Measurements from ENCODE around the gene ABHD11. TPM values are rescaled to one million over a fixed set of nuclear protein-coding genes. Genes with fewer than 3 reads are reported as not detected.

Gene ABHD11
- total RNA-seq, 4 donors from 2014 or later = 5.6 to 8.5 (median 6.6) TPM

GRCh38 chr7:73703757-73704639, 34.6 kb downstream of the ABHD11 start:
- peaks cover 0 to 22% (median 7%) of the 10 kb centered on the region in 3 donors for H3K4me1 ChIP-seq
- H3K4me3 ChIP-seq = peak overlapping the region in 1 of 2 donors; percentile 43
- WGBS, 2 donors (ENCODE audit: low coverage in 1 of 2) = 0 to 33% methylated on average over 1 to 2 of the region's 45 CpGs
- H3K27me3 ChIP-seq = no peaks in the 10 kb centered on the region
- H3K9me3 ChIP-seq = no peaks in the 10 kb centered on the region
- peaks cover 0 to 83% of the 10 kb centered on the region in 2 donors for H3K36me3 ChIP-seq
- H3K27ac ChIP-seq = no peak overlapping the region
- no peak for TF ChIP-seq POLR2A (IDR thresholded peaks at IDR 0.05)
- TF ChIP-seq POLR2AphosphoS5 (IDR thresholded peaks at IDR 0.05) = no peak
- TF ChIP-seq CTCF (IDR thresholded peaks at IDR 0.05) = no peak
- TF ChIP-seq EP300 (IDR thresholded peaks at IDR 0.05) = no peak
- peak; percentile 69 for ATAC-seq

GRCh38 chr7:73703225-73703624, 35.4 kb downstream of the ABHD11 start:
- no peak for ATAC-seq
- H3K4me1 ChIP-seq = peaks cover 0 to 22% (median 7%) of the 10 kb centered on the region in 3 donors
- WGBS, 2 donors (ENCODE audit: low coverage in 1 of 2) = 65 to 80% methylated on average over 2 to 5 of the region's 13 CpGs
- no peaks in the 10 kb centered on the region for H3K27me3 ChIP-seq
- peak overlapping the region in 1 of 2 donors; percentile 43 for H3K4me3 ChIP-seq
- H3K36me3 ChIP-seq = peaks cover 0 to 84% of the 10 kb centered on the region in 2 donors
- H3K27ac ChIP-seq = no peak overlapping the region
- H3K9me3 ChIP-seq = no peaks in the 10 kb centered on the region
- no peak for TF ChIP-seq EP300 (IDR thresholded peaks at IDR 0.05)
- TF ChIP-seq POLR2A (IDR thresholded peaks at IDR 0.05) = no peak
- TF ChIP-seq POLR2AphosphoS5 (IDR thresholded peaks at IDR 0.05) = no peak
- no peak for TF ChIP-seq CTCF (IDR thresholded peaks at IDR 0.05)

- TF ChIP-seq POLR2A (IDR thresholded peaks at IDR 0.05) (no peak), CTCF (IDR thresholded peaks at IDR 0.05) (no peak), POLR2AphosphoS5 (IDR thresholded peaks at IDR 0.05) (no peak), EP300 (IDR thresholded peaks at IDR 0.05) (no peak)
- no peak overlapping the region for H3K27ac ChIP-seq
- no peaks in the 10 kb centered on the region for H3K9me3 ChIP-seq
- H3K4me1 ChIP-seq = peaks cover 0 to 22% (median 7%) of the 10 kb centered on the region in 3 donors
- no peak for ATAC-seq
- no CpG with 5 or more reads among the region's 18 CpGs for WGBS, 2 donors (ENCODE audit: low coverage in 1 of 2)
- no peak overlapping the region for H3K4me3 ChIP-seq
- no peaks in the 10 kb centered on the region for H3K27me3 ChIP-seq
- H3K36me3 ChIP-seq = peaks cover 0 to 87% of the 10 kb centered on the region in 2 donors
Observed at GRCh38 chr7:73702665-73703064, 35.9 kb downstream of the ABHD11 start.

- no peak for TF ChIP-seq EP300 (IDR thresholded peaks at IDR 0.05)
- no peak for TF ChIP-seq CTCF (IDR thresholded peaks at IDR 0.05)
- no peak for TF ChIP-seq POLR2A (IDR thresholded peaks at IDR 0.05)
- no peak for TF ChIP-seq POLR2AphosphoS5 (IDR thresholded peaks at IDR 0.05)
Observed at GRCh38 chr7:73702226-73702625, 36.4 kb downstream of the ABHD11 start.

More at GRCh38 chr7:73702226-73702625, 36.4 kb downstream of the ABHD11 start:
- Histone ChIP-seq H3K4me1 (peaks cover 0 to 22% (median 7%) of the 10 kb centered on the region in 3 donors), H3K27ac (no peak overlapping the region), H3K27me3 (no peaks in the 10 kb centered on the region), H3K9me3 (no peaks in the 10 kb centered on the region), H3K36me3 (peaks cover 0 to 87% of the 10 kb centered on the region in 2 donors), H3K4me3 (no peak overlapping the region)
- ATAC-seq = no peak
- 80% methylated on average over 1 of the region's 8 CpGs; no CpG with 5 or more reads in 1 of the 2 donors for WGBS, 2 donors (ENCODE audit: low coverage in 1 of 2)

Measured in gastroesophageal sphincter (tissue), 4 donors.